Ovary (tissue), 3 donors: ENCODE data around the gene ATP4B.

Experiments used
- POLR2A ChIP-seq: fragments of 450-650 bp; IDR thresholded peaks from one replicate; pipeline ENCODE4 v1.6.1; 2017; ENCODE audit warnings: antibody characterized with exemption, mild to moderate bottlenecking, moderate library complexity
- TF ChIP-seq, protein P1 (sequence below), 3 donors: fragments of 450-650 bp in 2 of 3; fragments of 200-600 bp in 1 of 3; IDR thresholded peaks; one replicate each; pipeline versions ENCODE4 v1.5.1 to v1.8.0; 2016 to 2022; ENCODE audit warnings: antibody characterized with exemption in 3 of 3, mild to moderate bottlenecking in 1 of 3
- donor health status: DM: no; HTN: no; CAD: no.

DNA sequence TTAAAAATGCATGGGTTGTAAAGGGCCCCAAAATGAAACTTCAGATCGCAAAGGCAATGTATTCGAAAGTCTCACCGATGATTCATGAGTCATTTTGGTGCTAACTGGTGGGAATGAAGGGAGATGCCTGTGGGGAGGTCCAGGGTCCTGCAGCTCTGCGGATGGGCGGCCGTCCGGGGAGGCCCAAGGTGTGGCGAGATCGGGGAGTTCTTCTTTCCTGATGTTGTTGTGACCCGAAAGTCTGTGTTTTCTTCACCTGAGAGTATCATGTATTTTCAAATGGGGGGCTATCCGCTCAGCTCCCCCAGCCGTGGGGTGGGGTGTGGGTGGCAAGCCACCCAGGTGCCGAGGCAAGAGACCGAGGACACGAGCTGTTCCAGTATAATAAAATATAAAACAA lies 37.0 kb downstream of the ATP4B start:
- TF ChIP-seq, protein P1, sequence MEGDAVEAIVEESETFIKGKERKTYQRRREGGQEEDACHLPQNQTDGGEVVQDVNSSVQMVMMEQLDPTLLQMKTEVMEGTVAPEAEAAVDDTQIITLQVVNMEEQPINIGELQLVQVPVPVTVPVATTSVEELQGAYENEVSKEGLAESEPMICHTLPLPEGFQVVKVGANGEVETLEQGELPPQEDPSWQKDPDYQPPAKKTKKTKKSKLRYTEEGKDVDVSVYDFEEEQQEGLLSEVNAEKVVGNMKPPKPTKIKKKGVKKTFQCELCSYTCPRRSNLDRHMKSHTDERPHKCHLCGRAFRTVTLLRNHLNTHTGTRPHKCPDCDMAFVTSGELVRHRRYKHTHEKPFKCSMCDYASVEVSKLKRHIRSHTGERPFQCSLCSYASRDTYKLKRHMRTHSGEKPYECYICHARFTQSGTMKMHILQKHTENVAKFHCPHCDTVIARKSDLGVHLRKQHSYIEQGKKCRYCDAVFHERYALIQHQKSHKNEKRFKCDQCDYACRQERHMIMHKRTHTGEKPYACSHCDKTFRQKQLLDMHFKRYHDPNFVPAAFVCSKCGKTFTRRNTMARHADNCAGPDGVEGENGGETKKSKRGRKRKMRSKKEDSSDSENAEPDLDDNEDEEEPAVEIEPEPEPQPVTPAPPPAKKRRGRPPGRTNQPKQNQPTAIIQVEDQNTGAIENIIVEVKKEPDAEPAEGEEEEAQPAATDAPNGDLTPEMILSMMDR (IDR thresholded peaks at IDR 0.05): no peak
- TF ChIP-seq POLR2A: no peak
